Erythroblast (primary cell): Measurements from ENCODE around the gene DISP3.

Experiments
- DNase-seq, 2 experiments: peaks; one replicate each; lab custom pipeline; 2025; lab: John Stamatoyannopoulos, UW
- GATA1 ChIP-seq: IDR thresholded peaks from 2 replicates; pipeline ENCODE4 v1.6.1; 2011; ENCODE audit warnings: low read depth, mild to moderate bottlenecking, control low read depth, low read length, moderate library complexity
- POLR2A ChIP-seq: IDR thresholded peaks from 2 replicates; pipeline ENCODE4 v1.6.1; 2011; ENCODE audit warnings: mild to moderate bottlenecking, low read length

The DISP3 gene

GRCh38 chr1:11478571-11479374 is at the start of gene DISP3:
TSS of gene DISP3 (plus strand) at chr1:11479155. CDS start at chr1:11500993, 21,838 bp downstream.
- TF ChIP-seq POLR2A (no peak), GATA1 (no peak)
- DNase-seq: peak; percentile 75 to 80

GRCh38 chr1:11429226-11429625 is 49.7 kb upstream of the DISP3 start:
- TF ChIP-seq GATA1: no peak
- TF ChIP-seq POLR2A: no peak

GRCh38 chr1:11429935-11430334 is 49.0 kb upstream of the DISP3 start:
- DNase-seq: no peak
- TF ChIP-seq POLR2A (no peak), GATA1 (no peak)

More at GRCh38 chr1:11429226-11429625, 49.7 kb upstream of the DISP3 start:
- no peak for DNase-seq

- no peak for DNase-seq
Observed at GRCh38 chr1:11431941-11432507, 46.9 kb upstream of the DISP3 start.

GRCh38 chr1:11432526-11432925 is 46.4 kb upstream of the DISP3 start:
- TF ChIP-seq POLR2A: no peak
- TF ChIP-seq GATA1: no peak
- no peak for DNase-seq

More at GRCh38 chr1:11431941-11432507, 46.9 kb upstream of the DISP3 start:
- TF ChIP-seq GATA1 (no peak), POLR2A (no peak)

- DNase-seq: no peak
- TF ChIP-seq GATA1 (no peak), POLR2A (no peak)
Observed at GRCh38 chr1:11434501-11434900, 44.5 kb upstream of the DISP3 start.

GRCh38 chr1:11434926-11435325 is 44.0 kb upstream of the DISP3 start:
- DNase-seq: no peak
- TF ChIP-seq GATA1: no peak
- TF ChIP-seq POLR2A: no peak

GRCh38 chr1:11438996-11439395 is 40.0 kb upstream of the DISP3 start:
- no peak for DNase-seq
- TF ChIP-seq POLR2A: no peak
- no peak for TF ChIP-seq GATA1

GRCh38 chr1:11441211-11441952 is 37.6 kb upstream of the DISP3 start:
- no peak for DNase-seq
- no peak for TF ChIP-seq POLR2A
- no peak for TF ChIP-seq GATA1

- DNase-seq: no peak
- TF ChIP-seq GATA1 (no peak), POLR2A (no peak)
Observed at GRCh38 chr1:11443043-11443442, 35.9 kb upstream of the DISP3 start.

GRCh38 chr1:11443961-11444658 is 34.8 kb upstream of the DISP3 start:
- DNase-seq: no peak

GRCh38 chr1:11444907-11445306 is 34.0 kb upstream of the DISP3 start:
- no peak for DNase-seq
- TF ChIP-seq POLR2A: no peak
- TF ChIP-seq GATA1: no peak

More at GRCh38 chr1:11443961-11444658, 34.8 kb upstream of the DISP3 start:
- TF ChIP-seq POLR2A (no peak), GATA1 (no peak)

GRCh38 chr1:11447903-11448302 is 31.1 kb upstream of the DISP3 start:
- no peak for DNase-seq
- TF ChIP-seq POLR2A (no peak), GATA1 (no peak)
